ENCODE measurements around the gene SIL1. TPM values are rescaled to one million over a fixed set of nuclear protein-coding genes. Genes with fewer than 3 reads are reported as not detected.
"Not testable (repeated sequence)": the region's sequence is repeated elsewhere in the genome, so short reads cannot be mapped to it uniquely, and the experiment has no call there.

Gene SIL1
- polyA plus RNA-seq, 1 experiment: 90.5 TPM

DNA sequence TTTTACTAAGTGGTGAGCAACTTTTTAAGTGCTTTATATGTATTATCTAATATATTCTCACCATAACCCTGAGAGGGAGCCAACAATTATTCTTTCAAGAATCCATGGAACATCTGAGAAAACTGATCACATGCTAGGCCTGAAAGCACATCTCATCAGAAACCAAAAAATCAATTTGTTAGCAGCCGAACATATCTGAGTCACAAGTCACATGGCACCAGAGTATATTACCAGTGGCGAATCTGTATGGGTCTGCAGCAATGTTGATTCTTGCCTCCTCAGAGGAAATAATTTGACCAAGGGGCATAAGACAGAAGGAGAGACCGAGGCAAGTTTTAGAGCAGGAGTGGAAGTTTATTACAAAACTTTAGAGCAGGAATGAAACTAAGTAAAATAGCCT is 25.3 kb upstream of the SIL1 start:
- ChIA-PET POLR2A (no interaction called here), CTCF (interaction anchor here (0.6 kb wide), 1 partner anchor 11 kb away, joined by 3 read pairs; no protein-coding TSS in a partner anchor)
- no peak for DNase-seq (ENCODE audit: low read depth)
- Histone ChIP-seq H3K36me3 (ENCODE audit: control insufficient read depth, insufficient read depth, low read length) (no peaks in the 10 kb centered on the region), H3K4me3 (ENCODE audit: low read depth, low read length) (no peak overlapping the region), H3K27me3 (ENCODE audit: control insufficient read depth, insufficient read depth, low read length) (no peaks in the 10 kb centered on the region; the same call in 1 of the 2 replicates)
- TF ChIP-seq, protein P1, sequence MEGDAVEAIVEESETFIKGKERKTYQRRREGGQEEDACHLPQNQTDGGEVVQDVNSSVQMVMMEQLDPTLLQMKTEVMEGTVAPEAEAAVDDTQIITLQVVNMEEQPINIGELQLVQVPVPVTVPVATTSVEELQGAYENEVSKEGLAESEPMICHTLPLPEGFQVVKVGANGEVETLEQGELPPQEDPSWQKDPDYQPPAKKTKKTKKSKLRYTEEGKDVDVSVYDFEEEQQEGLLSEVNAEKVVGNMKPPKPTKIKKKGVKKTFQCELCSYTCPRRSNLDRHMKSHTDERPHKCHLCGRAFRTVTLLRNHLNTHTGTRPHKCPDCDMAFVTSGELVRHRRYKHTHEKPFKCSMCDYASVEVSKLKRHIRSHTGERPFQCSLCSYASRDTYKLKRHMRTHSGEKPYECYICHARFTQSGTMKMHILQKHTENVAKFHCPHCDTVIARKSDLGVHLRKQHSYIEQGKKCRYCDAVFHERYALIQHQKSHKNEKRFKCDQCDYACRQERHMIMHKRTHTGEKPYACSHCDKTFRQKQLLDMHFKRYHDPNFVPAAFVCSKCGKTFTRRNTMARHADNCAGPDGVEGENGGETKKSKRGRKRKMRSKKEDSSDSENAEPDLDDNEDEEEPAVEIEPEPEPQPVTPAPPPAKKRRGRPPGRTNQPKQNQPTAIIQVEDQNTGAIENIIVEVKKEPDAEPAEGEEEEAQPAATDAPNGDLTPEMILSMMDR (IDR thresholded peaks at IDR 0.05; ENCODE audit: insufficient read depth, low read depth, low read length): no peak

DNA sequence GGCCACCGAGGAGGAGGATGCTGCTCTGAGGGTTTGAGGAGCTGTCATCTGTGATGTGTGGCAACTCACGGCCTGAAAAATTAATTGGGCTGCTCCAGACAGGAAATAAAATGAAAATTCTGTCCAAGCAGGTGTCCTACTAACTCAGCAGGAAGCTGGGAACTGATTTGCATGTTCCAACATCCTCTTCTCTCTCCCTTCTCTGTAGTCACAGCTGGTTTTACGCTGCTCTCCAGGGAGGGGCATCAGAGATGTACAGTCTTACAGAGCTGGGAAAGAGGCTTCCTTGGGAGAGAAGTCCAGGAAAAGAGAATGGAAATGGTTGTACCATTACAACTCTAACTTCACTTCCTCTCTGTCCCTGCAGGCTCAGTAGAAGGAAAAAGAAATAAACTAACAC is 24.2 kb upstream of the SIL1 start:
- no peaks in the 10 kb centered on the region; the same call in 1 of the 2 replicates for H3K27me3 ChIP-seq (ENCODE audit: control insufficient read depth, insufficient read depth, low read length)
- TF ChIP-seq, protein P1 (IDR thresholded peaks at IDR 0.05; ENCODE audit: insufficient read depth, low read depth, low read length): no peak
- POLR2A ChIA-PET: no interaction called here

DNA sequence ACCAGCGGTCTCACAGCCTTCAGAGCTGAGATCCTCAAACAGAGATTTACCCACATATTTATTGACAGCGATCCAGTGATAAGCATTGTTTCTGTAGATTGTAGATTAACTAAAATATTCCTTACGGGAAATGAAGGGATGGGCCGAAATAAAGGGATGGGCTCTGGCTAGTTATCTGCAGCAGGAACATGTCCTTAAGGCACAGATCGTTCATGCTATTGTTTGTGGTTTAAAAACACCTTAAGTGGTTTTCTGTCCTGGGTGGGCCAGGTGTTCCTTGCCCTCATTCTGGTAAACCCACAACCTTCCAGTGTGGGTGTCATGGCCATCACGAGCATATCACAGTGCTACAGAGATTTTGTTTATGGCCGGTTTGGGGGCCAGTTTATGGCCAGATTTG is 19.9 kb upstream of the SIL1 start:
- H3K27me3 ChIP-seq (ENCODE audit: control insufficient read depth, insufficient read depth, low read length); H3K36me3 ChIP-seq (ENCODE audit: control insufficient read depth, insufficient read depth, low read length); POLR2A ChIA-PET; H3K4me3 ChIP-seq (ENCODE audit: low read depth, low read length); DNase-seq (ENCODE audit: low read depth): not testable (repeated sequence)
- CTCF ChIA-PET: interaction anchor here (1.0 kb wide), 1 partner anchor 9 kb away, joined by 3 read pairs; no protein-coding TSS in a partner anchor

More for the DNA sequence above, 24.2 kb upstream of the SIL1 start:
- Histone ChIP-seq H3K4me3 (ENCODE audit: low read depth, low read length) (no peak overlapping the region), H3K36me3 (ENCODE audit: control insufficient read depth, insufficient read depth, low read length) (no peaks in the 10 kb centered on the region)
- DNase-seq (ENCODE audit: low read depth): no peak
- CTCF ChIA-PET: interaction anchor here (0.7 kb wide), 1 partner anchor 29 kb away, joined by 3 read pairs; no protein-coding TSS in a partner anchor

DNA sequence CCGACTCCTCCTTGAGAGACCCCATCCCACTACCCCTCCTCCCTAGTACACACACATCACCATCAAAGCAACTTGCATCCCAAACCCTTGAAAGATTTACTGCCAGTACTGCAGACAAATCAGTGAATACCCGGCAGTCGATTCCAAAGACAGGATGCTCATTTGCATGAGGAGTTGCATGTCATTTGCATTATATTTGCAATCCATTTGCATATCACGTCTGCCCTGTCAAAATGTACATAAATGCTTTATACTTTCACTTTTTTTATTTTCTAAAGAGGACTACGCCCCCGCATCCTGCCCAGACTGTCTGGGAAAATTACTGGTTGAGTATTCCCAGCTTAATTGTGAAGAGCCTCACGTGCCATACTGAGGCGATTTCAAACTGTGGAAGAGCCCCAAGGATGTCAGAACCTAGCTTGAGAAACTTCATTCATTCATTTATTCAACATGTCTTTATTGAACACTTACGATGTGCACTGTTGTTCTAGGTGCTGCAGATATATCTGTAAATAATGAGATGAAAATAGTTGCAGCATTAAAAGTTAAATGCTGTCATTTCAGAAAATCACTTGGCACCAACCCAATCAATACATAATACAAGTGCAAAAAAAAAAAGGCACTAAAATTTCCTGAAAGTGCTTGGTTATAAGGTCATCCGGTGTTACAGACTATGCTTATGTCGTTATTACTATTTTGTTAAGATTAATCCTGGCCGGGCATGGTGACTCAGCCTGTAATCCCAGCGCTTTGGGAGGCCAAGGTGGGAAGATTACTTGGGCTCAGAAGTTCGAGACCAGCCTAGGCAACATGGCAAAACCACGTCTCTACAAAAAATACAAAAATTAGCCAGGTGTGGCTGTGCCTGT is 17.2 kb upstream of the SIL1 start:
- Histone ChIP-seq H3K36me3 (ENCODE audit: control insufficient read depth, insufficient read depth, low read length) (no peaks in the 10 kb centered on the region), H3K4me3 (ENCODE audit: low read depth, low read length) (no peak overlapping the region), H3K27me3 (ENCODE audit: control insufficient read depth, insufficient read depth, low read length) (peaks cover 3% of the 10 kb centered on the region)
- DNase-seq (ENCODE audit: low read depth): no peak
- POLR2A ChIA-PET: no interaction called here
- CTCF ChIA-PET: interaction anchor here (1.0 kb wide), 1 partner anchor 23 kb away, joined by 3 read pairs; no protein-coding TSS in a partner anchor
- TF ChIP-seq, protein P1 (IDR thresholded peaks at IDR 0.05; ENCODE audit: insufficient read depth, low read depth, low read length): no peak

DNA sequence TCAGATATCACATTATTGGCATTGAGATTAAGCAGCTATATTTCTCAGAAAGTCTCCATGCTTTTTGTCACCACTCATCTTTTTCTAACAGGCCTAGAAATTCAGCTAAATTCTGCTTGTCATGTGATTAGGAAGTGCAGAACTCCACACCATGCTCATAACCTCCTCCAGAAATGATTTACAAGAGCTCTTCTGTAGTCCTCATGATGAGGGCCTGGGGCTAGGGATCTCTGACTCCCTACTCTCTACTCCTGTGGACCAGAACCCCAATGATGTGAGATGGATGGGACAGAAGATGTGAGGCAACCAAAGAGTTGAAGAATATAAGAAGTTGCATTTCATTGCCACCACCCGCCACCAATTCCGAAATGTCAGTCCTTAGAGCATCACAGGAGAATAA is 16.5 kb upstream of the SIL1 start:
- Histone ChIP-seq H3K36me3 (ENCODE audit: control insufficient read depth, insufficient read depth, low read length) (no peaks in the 10 kb centered on the region), H3K4me3 (ENCODE audit: low read depth, low read length) (no peak overlapping the region), H3K27me3 (ENCODE audit: control insufficient read depth, insufficient read depth, low read length) (peaks cover 4% of the 10 kb centered on the region)
- CTCF ChIA-PET: interaction anchor here (1.0 kb wide), 1 partner anchor 23 kb away, joined by 3 read pairs; no protein-coding TSS in a partner anchor
- POLR2A ChIA-PET: no interaction called here
- TF ChIP-seq, protein P1 (IDR thresholded peaks at IDR 0.05; ENCODE audit: insufficient read depth, low read depth, low read length): no peak
- DNase-seq (ENCODE audit: low read depth): no peak

Data from BJ (cell line).